Mucosa of gallbladder (tissue), 1 donor: ENCODE measurements around the gene OR10A6. TPM values are rescaled to one million over a fixed set of nuclear protein-coding genes. Genes with fewer than 3 reads are reported as not detected.

Experiments
- DNase-seq: peaks from one replicate; pipeline ENCODE4 v3.0.0-alpha.2; 2020; ENCODE audit warnings: low spot score
- total RNA-seq: library from RNA; stranded (reverse); gene quantifications from one replicate; pipeline ENCODE4 v1.2.1, GENCODE V29; 2021
- donor health status: DM: no; HTN: no; CAD: no.

OR10A6 gene, protein sequence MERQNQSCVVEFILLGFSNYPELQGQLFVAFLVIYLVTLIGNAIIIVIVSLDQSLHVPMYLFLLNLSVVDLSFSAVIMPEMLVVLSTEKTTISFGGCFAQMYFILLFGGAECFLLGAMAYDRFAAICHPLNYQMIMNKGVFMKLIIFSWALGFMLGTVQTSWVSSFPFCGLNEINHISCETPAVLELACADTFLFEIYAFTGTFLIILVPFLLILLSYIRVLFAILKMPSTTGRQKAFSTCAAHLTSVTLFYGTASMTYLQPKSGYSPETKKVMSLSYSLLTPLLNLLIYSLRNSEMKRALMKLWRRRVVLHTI
- total RNA-seq: not detected

DNA sequence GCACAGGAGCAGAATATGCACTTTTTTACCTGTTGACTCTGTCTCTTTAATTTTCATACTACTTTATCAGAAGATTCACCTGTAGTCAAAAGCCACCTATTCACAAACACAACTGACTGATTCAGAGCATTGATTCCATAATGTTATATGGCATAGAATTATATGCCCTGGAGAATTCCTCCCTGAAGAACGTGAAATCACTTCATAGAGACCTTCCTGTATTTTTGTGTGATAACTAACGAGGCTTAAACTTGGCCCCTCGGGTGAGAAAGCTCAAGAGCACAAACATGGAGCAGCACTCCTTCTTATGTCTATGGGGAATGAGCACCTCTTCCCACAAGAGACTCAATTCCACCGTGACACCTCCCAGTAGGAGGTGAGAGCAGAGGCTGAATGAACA, at the start of gene OR10A6:
TSS of gene OR10A6 (minus strand) at position 101 of the 400 bp plus-strand sequence. CDS start 2,606 bp downstream, outside the sequence.
- no peak for DNase-seq

DNA sequence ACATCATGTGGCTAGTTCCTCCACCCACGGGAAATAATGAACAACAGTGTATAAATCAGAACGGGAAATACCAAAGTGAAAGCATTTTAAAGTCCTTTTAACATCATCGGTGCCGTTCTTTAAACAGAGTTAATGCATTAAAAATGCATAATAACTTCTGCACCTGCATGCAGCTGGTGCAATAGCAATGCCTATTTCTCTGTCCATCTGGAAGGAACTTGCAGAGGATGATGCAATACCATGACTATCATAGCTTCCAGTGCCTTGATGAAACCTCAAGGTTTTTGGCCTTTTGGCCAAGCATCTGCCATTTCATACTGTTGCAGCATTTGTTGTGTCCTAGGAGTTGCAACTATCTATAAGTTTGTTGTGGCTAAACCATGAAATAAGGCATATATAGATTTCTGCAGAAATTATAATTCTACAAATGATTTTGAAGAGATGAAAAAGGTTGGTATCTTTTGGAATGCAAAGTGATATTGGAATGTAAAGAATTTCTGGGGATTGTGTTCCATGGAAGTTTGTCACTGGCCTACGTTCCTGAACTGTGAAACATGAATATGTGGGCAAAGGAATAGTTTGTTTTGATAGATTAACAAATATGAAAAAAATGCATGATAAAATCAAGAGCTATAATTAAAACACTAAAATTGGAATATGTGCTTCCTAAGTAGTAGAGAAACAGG, 46.3 kb upstream of the OR10A6 start:
- DNase-seq: no peak

DNA sequence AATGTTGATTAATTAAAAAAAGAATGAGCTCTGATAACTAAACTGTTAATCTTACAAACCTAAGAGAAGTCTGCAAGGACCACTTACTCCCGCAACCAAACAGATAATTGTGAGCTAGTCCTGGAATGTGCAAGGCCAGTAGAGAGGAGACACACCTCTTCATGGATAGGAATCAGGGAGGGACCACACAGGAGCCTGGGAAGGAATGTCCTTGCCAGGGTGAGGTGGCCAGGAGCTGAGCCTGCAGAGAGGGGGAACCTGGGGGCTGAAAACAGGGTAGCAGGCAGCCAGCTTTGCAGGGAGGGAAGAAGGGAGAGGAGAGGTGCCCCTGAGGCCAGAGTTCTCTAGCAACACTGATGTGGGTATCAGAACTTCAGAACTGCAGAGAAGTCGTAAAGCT, 43.6 kb upstream of the OR10A6 start:
- no peak for DNase-seq

DNA sequence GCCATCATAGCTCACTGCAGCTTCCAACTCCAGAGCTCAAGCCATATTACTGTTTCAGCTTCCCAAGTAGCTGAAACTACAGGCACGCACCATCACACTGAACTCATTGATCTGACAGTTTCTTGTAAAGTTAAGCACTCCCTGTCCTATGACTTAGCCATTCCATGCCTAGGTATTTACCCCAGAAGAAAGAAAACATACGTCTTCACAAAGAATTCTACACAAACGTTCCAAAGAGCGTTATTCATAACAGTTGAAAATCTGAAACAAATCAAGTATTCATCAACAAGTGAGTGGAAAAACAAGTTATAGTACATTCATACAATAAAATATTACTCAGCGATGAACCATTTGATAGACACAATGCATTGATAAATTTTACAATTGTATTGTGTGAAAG, 41.9 kb upstream of the OR10A6 start:
- DNase-seq: no peak

DNA sequence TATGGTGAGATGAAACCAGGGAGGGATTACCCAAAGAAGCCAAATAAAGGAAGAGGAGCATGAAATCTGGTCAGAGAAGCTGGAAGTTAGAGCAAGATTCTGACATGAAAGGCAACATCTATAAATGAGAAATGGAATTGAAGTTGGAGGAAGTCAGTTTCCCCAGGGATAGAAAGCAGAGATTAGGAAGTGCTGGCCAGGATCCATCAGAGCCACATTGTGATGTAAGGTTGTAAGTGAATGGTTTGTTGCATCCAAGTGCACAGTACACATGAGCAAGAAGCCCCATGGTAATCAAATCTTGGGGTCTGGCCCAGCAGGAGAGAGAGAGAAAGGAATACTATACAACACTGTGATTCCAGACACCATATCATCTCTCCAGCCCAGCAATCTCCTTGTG, 40.8 kb upstream of the OR10A6 start:
- DNase-seq: no peak

DNA sequence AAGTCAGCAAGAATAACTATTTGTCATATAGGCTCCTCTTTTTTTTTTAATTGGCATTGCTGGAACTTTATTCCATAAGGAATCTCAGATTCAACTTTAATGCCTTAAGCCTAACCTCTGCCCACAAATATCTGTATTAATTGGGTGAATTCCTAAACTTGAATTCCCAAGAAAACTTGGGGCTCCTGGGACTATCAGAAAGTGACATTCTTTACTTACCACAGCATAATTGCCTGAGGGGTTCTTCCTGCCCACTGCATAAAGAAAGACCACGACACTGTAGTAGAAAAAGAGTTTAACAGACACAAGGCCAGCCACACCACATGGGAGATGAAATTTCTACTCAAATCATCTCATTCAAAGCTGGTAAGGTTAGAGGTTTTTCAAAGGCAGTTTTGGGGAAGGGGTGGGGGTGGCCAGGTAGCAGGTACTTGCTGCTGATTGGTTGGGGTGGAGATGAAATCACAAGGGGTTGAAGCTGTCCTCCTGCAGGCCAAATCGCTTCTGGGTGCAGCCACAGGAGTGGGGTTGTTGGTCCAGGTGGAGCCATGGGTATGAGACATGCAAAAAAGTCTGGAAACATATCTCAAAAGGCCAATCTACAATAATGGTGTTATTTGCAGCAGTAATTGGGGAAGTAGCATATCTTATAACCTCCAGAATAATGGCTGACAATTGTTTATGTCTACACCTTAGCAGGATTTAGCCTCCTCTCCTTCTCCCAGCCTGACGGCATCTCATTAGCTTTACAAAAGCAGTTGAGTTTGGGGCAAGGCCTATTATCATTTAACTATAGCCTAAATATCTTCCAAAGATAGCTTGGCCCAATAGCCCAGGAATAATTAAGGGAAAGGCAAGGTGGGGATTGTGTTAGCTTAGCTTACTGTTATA, 38.9 kb upstream of the OR10A6 start:
- DNase-seq: no peak

DNA sequence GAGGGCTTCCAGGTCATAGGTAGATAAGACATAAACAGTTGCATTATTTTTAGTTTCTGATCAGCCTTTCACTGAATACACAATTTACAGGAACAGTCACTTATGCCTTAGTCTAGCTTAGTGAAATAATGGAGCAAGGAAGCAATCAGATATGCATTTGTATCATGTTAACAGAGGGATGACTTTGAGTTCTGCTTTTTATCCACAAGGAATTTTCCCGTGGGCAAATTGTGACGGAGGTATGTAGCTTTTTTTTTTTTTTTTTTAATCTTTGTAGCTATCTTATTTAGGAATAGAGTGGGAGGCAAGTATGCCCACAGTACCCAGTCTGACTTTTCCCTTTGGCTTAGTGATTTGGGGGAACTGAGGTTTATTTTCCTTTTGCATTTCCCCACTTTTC, 37.6 kb upstream of the OR10A6 start:
- DNase-seq: no peak

DNA sequence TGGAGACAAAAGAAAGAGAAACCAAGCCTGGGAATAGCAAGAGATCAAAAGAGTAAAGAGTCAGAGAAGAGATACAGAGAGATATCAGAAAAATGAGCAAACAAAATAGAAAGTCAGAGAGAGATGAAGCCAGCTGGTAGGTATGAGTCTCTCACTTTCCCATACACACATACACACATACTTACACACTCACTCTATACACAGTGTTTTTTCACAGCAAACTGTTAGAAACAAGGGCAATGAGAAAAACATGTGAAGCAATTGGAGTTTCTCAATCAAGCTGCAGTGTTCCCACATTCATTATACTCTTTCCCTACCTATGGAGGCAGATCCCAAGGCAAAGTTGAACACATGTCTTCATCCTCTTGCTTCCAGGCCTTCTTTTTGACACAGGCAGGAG, 36.8 kb upstream of the OR10A6 start:
- DNase-seq: no peak

DNA sequence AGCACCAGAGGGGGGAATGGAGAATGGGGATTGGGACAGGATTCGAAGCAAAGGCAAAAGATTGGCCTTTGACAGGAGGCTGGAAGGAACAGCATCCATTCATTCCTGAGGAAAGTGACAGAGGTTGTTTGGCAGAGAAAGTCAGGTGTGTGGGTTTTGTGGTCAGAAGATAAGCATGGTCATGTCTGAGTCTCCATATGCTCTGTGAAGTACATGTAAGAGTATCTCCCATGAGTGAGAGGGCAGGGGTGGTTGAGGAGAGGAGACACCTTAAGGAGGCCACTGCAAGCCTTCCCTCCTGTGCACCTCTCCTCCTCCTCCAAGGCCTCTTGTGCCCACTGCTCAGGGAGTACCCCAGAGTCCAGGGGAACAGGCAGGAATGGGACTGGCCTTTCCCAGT, 36.0 kb upstream of the OR10A6 start:
- DNase-seq: no peak

DNA sequence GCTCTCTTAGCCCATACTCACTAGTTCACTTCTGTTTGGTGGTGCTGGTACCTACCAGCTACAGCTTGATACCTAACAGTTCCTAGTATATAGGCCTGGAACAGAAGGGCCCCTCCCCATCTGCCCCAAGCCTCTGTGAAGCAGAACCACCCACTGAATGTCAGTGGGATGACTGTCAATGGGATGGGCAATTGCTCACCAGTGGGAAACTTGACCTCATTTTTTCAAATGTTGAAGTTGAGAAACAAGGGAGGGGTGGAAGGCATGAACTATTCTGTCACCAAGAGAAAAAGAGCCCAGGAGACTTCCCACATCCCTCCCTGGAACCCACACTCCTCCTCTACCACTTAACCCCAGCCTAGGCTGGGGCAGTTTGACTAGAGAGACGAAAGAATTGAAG, 34.3 kb upstream of the OR10A6 start, which contains the start of gene NLRP10:
TSS of gene NLRP10 (minus strand) at position 62 of the 400 bp plus-strand sequence. CDS start 1,952 bp downstream, outside the sequence.
- no peak for DNase-seq

DNA sequence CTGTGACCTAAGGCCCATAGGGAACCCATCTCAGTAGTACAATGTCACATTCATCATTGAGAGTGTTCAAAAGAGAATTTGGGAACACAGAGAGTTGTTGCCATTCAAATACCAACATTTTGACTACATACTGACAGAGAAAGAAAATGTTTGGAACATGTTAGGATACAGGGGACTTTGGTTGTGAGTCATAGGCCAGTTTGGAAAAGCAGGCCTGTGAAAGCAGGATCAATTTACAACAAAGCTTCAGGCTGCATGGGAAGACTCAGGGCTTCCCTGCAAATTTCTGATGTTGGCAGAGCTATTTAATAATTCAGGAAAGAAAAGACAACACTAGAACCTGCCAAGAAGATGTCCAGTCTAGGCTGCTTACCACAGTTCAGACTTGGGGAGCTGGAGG, 33.8 kb upstream of the OR10A6 start:
- no peak for DNase-seq

DNA sequence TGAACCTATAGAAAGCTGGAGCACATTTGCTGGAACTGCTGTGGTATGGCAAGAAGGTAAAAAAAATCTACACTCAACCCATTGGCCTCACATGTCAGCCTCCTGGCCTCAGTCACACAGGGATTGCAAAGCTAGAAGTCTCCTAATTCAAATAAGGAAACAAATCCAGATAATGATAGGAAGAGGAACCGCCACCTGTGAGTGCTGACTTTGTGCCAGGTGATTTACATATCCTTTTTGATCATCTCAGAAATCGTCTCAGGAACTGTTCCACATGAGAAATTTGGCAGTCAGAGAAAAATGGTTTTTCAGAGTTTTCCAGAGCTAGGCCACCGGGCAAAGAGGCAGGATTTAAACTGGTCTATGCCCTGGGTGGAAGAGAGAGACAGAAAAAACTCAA, 33.2 kb upstream of the OR10A6 start:
- DNase-seq: no peak

DNA sequence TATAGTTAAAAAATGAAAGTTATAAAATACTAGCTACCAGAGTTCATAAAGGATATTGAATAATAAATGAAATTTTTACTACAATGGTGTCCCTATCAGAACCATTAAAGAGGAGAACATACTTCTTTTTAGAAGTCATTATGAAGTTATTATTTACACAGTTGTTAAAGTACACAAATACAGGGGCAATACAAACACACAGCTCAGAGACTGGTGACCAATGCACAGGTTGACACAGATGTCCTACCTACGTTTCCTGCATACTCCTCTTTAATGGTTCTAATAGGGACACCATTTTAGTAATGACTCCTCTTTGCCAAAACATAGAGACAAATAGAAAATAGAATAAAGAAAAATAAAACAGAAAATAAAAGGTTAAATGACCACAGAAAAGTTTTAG, 24.1 kb upstream of the OR10A6 start:
- DNase-seq: no peak

DNA sequence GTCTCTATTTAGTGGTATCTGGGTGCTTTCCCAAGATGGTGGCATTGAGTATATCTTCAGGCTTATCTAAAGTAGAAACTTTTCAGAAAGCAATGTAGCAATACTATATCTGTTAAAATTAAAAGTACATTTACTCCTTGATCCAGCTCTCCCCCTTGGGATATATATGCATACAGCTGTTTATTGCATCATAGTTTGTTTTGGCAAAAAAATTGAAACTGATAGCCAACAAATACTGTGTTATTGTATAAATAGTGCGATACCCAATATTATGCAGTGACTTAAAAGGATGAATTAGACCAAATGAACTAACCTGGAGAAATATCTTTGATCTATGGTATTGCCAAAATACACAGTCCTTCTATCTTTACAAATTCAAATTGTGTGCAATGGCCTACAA, 18.9 kb upstream of the OR10A6 start:
- DNase-seq: no peak

DNA sequence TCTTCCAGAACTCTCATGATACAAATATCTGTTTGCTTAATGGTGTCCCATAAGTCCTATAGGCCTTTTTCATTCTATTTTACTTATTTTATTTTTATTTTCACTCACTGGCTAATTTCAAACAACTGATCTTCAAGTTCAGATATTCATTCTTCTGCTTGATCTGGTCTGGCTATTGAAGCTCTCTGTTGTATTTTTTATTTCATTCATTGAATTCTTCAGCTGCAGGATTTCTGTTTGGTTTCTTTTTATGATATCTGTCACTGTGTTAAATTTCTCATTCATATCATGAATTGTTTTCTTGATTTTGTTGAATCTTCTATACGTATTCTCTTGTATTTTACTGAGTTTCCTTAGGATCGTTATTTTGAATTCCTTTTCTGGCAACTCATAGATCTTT, 13.1 kb upstream of the OR10A6 start:
- DNase-seq: no peak

DNA sequence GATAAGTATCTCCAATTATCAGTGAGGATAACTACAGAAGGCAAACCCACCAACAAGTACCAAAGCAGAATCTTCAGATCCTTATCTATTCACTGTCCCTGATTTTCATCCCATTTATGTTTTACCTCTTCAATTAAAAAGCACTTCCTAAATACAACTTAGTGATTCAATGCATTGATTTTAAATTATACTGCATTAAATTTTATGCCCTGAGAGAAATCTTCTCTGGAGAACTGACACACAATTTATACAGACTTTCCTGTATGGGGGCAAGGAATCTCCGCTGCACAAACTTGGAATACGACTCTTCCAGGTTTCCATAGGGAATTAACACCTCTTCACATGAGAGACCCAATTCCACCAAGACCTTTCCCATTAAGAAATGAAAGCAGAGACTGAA, 10.5 kb upstream of the OR10A6 start, which contains the start of gene OR10A3:
TSS of gene OR10A3 (minus strand) at position 101 of the 400 bp plus-strand sequence. CDS start 2,188 bp downstream, outside the sequence.
- no peak for DNase-seq

DNA sequence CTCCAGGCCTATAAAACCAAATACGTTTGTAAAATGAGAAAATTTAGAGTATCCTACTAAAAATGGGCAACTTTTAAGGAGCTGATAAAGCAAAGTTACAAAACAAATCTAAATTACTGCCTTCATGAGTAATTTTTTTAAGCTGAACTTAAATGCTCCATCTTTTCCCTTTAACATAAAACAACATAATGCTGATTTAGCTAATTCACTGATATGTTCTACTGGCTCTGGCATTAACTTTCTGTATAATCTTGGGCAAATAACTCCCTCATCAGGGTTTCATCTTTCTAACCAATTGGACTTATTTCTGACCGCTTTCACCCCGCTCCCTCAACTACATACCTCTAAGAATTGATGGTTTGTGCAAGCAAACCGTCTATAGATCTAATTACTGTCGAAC, 10.1 kb upstream of the OR10A6 start:
- DNase-seq: no peak

DNA sequence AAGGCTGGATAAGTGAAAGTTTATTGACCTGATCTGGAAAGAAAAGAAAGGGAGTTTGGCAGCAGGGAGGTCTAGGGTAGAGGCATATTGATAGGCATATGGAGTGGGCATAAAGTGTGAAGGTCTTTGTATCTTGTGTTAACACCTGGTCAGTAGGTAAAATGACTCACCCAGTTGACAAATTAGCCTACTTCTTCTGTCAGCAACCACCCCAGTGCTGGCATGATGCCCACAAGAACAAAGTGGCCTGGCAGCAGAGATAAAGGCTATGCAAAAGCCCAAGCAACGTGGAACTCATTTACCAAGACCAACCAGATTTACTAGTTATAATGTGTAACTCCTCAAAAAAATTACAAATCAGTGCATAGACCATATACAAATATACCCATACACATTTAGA, 5.5 kb upstream of the OR10A6 start:
- peak; percentile 82 for DNase-seq

DNA sequence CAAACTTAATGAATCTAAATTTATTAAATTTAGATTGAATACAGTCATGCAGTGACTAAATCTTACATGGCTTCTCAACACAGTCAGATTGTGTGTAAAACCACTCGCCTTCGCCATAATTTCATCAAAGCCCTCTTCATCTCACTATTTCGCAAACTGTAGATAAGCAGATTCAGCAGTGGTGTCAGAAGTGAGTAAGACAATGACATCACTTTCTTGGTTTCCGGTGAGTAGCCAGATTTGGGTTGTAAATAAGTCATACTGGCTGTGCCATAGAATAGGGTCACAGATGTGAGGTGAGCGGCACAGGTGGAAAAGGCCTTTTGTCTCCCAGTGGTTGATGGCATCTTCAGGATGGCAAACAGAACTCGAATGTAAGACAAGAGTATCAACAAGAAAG, 3.4 kb downstream of the OR10A6 start:
- no peak for DNase-seq

DNA sequence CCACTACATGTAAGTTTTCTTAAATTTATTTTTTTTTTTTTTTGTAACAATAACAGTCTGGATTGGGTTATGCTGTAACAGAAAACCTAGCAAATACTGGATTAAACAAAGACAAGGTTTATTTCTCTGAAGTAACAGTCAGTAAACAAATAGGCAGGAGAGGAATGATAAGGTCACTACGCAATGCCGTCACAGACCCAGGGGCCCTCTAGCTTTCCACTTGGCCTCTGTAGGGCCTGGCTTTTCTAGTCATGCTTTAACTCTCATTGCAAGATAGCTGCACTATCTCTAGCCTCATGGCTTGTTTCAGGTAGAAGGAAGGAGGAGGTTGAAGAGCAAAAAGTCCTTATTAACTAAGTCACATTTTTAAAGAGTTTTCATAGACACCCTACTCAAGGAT, 6.5 kb downstream of the OR10A6 start:
- no peak for DNase-seq

DNA sequence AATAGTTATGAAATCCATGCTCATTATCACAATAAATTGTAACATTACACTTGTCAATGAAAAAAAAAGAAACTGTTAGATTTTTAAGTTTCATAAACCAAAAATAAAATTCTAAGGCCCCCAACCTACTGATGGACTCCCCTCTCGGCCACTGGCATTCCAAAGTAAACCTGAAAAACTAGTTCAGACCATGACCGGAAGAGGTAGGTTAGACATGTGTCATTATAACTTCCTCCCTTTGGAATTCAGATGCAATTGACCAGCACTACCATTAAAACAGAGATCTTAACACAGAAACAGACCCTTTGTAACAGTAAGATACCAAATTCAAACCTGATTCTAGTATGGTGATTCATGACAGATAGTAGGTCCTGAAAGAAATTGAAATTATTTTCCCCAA, 12.9 kb downstream of the OR10A6 start:
- DNase-seq: no peak

DNA sequence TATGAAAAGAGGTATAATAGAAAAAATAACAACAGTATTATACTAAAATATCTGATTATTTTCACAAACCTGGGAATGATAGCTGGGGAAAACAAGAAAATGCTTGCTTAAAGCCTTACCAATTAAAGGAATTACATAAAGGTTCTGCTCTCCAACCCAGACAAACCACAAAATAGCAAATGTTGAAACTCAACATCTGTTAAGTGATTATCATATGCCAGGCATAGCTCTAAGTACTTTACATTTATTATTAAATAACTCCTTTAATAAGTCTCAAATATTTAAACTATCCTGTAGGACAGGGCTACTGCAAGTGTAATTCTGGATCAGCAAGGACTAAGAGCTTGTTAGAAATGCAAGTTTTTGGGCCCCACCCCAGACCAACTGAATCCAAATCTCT, 20.1 kb downstream of the OR10A6 start:
- no peak for DNase-seq
